ENCODE measurements around the gene TRAPPC11.

DNA sequence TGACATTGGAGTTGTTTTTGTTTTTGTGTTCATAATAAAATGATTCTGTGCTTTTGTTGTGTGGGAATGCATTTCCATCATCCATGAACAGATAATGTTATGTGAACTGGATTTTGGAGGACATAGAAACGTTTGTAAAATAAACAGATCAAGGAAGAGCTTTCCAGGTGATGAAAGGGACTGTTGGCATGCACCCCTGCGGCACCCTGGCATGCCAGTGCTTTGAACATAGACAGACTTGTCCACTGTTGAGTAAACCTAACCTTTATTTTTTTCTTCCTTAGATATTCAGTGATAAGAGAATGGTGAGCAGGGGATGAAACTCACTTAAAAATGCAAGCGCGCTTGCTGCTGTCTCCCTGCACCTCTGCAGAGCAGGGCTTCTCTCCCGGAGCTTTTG, 59.8 kb downstream of the TRAPPC11 start:
- TF ChIP-seq, protein P1, sequence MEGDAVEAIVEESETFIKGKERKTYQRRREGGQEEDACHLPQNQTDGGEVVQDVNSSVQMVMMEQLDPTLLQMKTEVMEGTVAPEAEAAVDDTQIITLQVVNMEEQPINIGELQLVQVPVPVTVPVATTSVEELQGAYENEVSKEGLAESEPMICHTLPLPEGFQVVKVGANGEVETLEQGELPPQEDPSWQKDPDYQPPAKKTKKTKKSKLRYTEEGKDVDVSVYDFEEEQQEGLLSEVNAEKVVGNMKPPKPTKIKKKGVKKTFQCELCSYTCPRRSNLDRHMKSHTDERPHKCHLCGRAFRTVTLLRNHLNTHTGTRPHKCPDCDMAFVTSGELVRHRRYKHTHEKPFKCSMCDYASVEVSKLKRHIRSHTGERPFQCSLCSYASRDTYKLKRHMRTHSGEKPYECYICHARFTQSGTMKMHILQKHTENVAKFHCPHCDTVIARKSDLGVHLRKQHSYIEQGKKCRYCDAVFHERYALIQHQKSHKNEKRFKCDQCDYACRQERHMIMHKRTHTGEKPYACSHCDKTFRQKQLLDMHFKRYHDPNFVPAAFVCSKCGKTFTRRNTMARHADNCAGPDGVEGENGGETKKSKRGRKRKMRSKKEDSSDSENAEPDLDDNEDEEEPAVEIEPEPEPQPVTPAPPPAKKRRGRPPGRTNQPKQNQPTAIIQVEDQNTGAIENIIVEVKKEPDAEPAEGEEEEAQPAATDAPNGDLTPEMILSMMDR (IDR thresholded peaks at IDR 0.05) = no peak
- TF ChIP-seq POLR2A (IDR thresholded peaks at IDR 0.05) = no peak
